ENCODE results near the gene GTSF1L. TPM values are rescaled to one million over a fixed set of nuclear protein-coding genes. Genes with fewer than 3 reads are reported as not detected.

GTSF1L gene
- total RNA-seq, 1 donor from 2014 or later = not detected

- H3K4me2 ChIP-seq (ENCODE audit: low read length) = no peak overlapping the region
- Mint-ChIP-seq H3K36me3 (ENCODE audit: low read depth, unreplicated experiment) (no peaks in the 10 kb centered on the region), H3K4me1 (ENCODE audit: low read depth, unreplicated experiment) (no peaks in the 10 kb centered on the region), H3K4me3 (ENCODE audit: unreplicated experiment) (no peak overlapping the region), H3K9me3 (ENCODE audit: unreplicated experiment) (no peaks in the 10 kb centered on the region), H3K27ac (ENCODE audit: unreplicated experiment) (no peak overlapping the region), H3K27me3 (ENCODE audit: low read depth, unreplicated experiment) (peaks cover 2% of the 10 kb centered on the region)
- H3K27me3 ChIP-seq (ENCODE audit: insufficient read depth, low read length) = no peaks in the 10 kb centered on the region
- no peaks in the 10 kb centered on the region for H3K9me3 ChIP-seq (ENCODE audit: insufficient read depth, low read depth, low read length)
- H3K36me3 ChIP-seq (ENCODE audit: insufficient read depth, low read length) = no peaks in the 10 kb centered on the region
- no peaks in the 10 kb centered on the region for H4K20me1 ChIP-seq (ENCODE audit: insufficient read depth, low read length)
- no peak overlapping the region for H3K4me3 ChIP-seq (ENCODE audit: insufficient read depth, low read depth, low read length)
- DNase-seq (ENCODE audit: low read depth) (no peak), FAIRE-seq (no peak)
- H2AFZ ChIP-seq (ENCODE audit: low read depth, low read length) = no peak overlapping the region
- no peak overlapping the region for H3K9ac ChIP-seq (ENCODE audit: low read length)
- no peaks in the 10 kb centered on the region for H3K4me1 ChIP-seq (ENCODE audit: insufficient read depth, low read length)
- TF ChIP-seq CTCF (IDR thresholded peaks at IDR 0.05; ENCODE audit: insufficient read depth, low read depth, low read length) (no peak), EZH2 (IDR thresholded peaks at IDR 0.05; ENCODE audit: insufficient read depth, low read length) (no peak)
- no peak overlapping the region for H3K27ac ChIP-seq (ENCODE audit: low read depth, low read length)
- no peaks in the 10 kb centered on the region for H3K79me2 ChIP-seq (ENCODE audit: insufficient read depth, low read length)
Measured at GRCh38 chr20:43700627-43701026, 26.2 kb downstream of the GTSF1L start.

GRCh38 chr20:43699941-43700565 lies 26.7 kb downstream of the GTSF1L start:
- H3K4me1 ChIP-seq (ENCODE audit: insufficient read depth, low read length) = no peaks in the 10 kb centered on the region
- no peaks in the 10 kb centered on the region for H3K36me3 ChIP-seq (ENCODE audit: insufficient read depth, low read length)
- H2AFZ ChIP-seq (ENCODE audit: low read depth, low read length) = no peak overlapping the region
- Mint-ChIP-seq H3K36me3 (ENCODE audit: low read depth, unreplicated experiment) (no peaks in the 10 kb centered on the region), H3K27ac (ENCODE audit: unreplicated experiment) (no peak overlapping the region), H3K9me3 (ENCODE audit: unreplicated experiment) (no peaks in the 10 kb centered on the region), H3K4me1 (ENCODE audit: low read depth, unreplicated experiment) (no peaks in the 10 kb centered on the region), H3K4me3 (ENCODE audit: unreplicated experiment) (no peak overlapping the region), H3K27me3 (ENCODE audit: low read depth, unreplicated experiment) (peaks cover 2% of the 10 kb centered on the region)
- H3K4me2 ChIP-seq (ENCODE audit: low read length) = no peak overlapping the region
- H4K20me1 ChIP-seq (ENCODE audit: insufficient read depth, low read length) = no peaks in the 10 kb centered on the region
- no peaks in the 10 kb centered on the region for H3K79me2 ChIP-seq (ENCODE audit: insufficient read depth, low read length)
- H3K9me3 ChIP-seq (ENCODE audit: insufficient read depth, low read depth, low read length) = no peaks in the 10 kb centered on the region
- TF ChIP-seq EZH2 (IDR thresholded peaks at IDR 0.05; ENCODE audit: insufficient read depth, low read length) = no peak
- no peak for TF ChIP-seq CTCF (IDR thresholded peaks at IDR 0.05; ENCODE audit: insufficient read depth, low read depth, low read length)
- H3K9ac ChIP-seq (ENCODE audit: low read length) = no peak overlapping the region
- no peaks in the 10 kb centered on the region for H3K27me3 ChIP-seq (ENCODE audit: insufficient read depth, low read length)
- H3K27ac ChIP-seq (ENCODE audit: low read depth, low read length) = no peak overlapping the region
- no peak for DNase-seq (ENCODE audit: low read depth)
- H3K4me3 ChIP-seq (ENCODE audit: insufficient read depth, low read depth, low read length) = no peak overlapping the region
- FAIRE-seq = no peak

GRCh38 chr20:43695571-43695970 lies 31.2 kb downstream of the GTSF1L start:
- Histone ChIP-seq H2AFZ (ENCODE audit: low read depth, low read length) (no peak overlapping the region), H4K20me1 (ENCODE audit: insufficient read depth, low read length) (no peaks in the 10 kb centered on the region), H3K27me3 (ENCODE audit: insufficient read depth, low read length) (no peaks in the 10 kb centered on the region), H3K9ac (ENCODE audit: low read length) (no peak overlapping the region), H3K4me1 (ENCODE audit: insufficient read depth, low read length) (no peaks in the 10 kb centered on the region), H3K9me3 (ENCODE audit: insufficient read depth, low read depth, low read length) (no peaks in the 10 kb centered on the region), H3K4me3 (ENCODE audit: insufficient read depth, low read depth, low read length) (no peak overlapping the region), H3K36me3 (ENCODE audit: insufficient read depth, low read length) (no peaks in the 10 kb centered on the region), H3K79me2 (ENCODE audit: insufficient read depth, low read length) (no peaks in the 10 kb centered on the region), H3K4me2 (ENCODE audit: low read length) (no peak overlapping the region), H3K27ac (ENCODE audit: low read depth, low read length) (no peak overlapping the region)
- H3K27ac Mint-ChIP-seq (ENCODE audit: unreplicated experiment) = no peak overlapping the region
- FAIRE-seq (no peak), DNase-seq (ENCODE audit: low read depth) (no peak)
- H3K4me1 Mint-ChIP-seq (ENCODE audit: low read depth, unreplicated experiment) = no peaks in the 10 kb centered on the region
- no peaks in the 10 kb centered on the region for H3K36me3 Mint-ChIP-seq (ENCODE audit: low read depth, unreplicated experiment)
- H3K27me3 Mint-ChIP-seq (ENCODE audit: low read depth, unreplicated experiment) = no peaks in the 10 kb centered on the region
- H3K9me3 Mint-ChIP-seq (ENCODE audit: unreplicated experiment) = no peaks in the 10 kb centered on the region
- H3K4me3 Mint-ChIP-seq (ENCODE audit: unreplicated experiment) = no peak overlapping the region
- TF ChIP-seq EZH2 (IDR thresholded peaks at IDR 0.05; ENCODE audit: insufficient read depth, low read length) = no peak
- no peak for TF ChIP-seq CTCF (IDR thresholded peaks at IDR 0.05; ENCODE audit: insufficient read depth, low read depth, low read length)
